T-cell (primary cell): ENCODE measurements around the gene SH3BGR. TPM values are rescaled to one million over a fixed set of nuclear protein-coding genes. Genes with fewer than 3 reads are reported as not detected.

Experiments used
- ATAC-seq, 4 experiments: fragments of 200-7000 bp in 3 of 4; fragments of 150-1000 bp in 1 of 4; cut with Tn5 transposase; replicated peaks in 1 of 4; 1 replicate in 3 of 4; 2 replicates in 1 of 4; pipeline ENCODE4 v1.10.0; 2021; ENCODE audit warnings: moderate library complexity in 3 of 4, mild to moderate bottlenecking in 2 of 4, moderate number of reproducible peaks in 1 of 4
- CTCF ChIA-PET, 2 donors: fragments of 300-600 bp; sonication (Branson Sonifier 250); formaldehyde crosslinking; loops; one replicate each; lab custom pipeline; 2022; ENCODE audit warnings: antibody characterized with exemption in 2 of 2; lab: Charles Lee
- POLR2A ChIA-PET, 2 donors: fragments of 300-600 bp; sonication (Branson Sonifier 250); formaldehyde crosslinking; loops; one replicate each; lab custom pipeline; 2022; ENCODE audit warnings: antibody characterized with exemption in 2 of 2; lab: Charles Lee
- DNase-seq, 35 experiments: peaks; one replicate each; pipeline versions ENCODE4 v3.0.0 to v3.0.0-alpha.2; 2013 to 2023
- H3K27ac ChIP-seq: one replicate; pipeline ENCODE4 v1.5.1; 2013; ENCODE audit warnings: low read length
- H3K27me3 ChIP-seq, 2 experiments: replicated peaks in 1 of 2; 1 replicate in 1 of 2; 2 replicates in 1 of 2; pipeline versions ENCODE4 v1.6.1 to v1.7.0; 2013; ENCODE audit warnings: low read length in 1 of 2, mixed read lengths in 1 of 2; ENCODE audit not compliant: control insufficient read depth in 2 of 2, insufficient read depth in 2 of 2; ENCODE audit errors: extremely low read depth in 1 of 2
- H3K36me3 ChIP-seq, 2 donors: 1 replicate in 1 of 2; 2 replicates in 1 of 2; pipeline versions ENCODE4 v1.6.1 to v1.7.0; 2013; ENCODE audit warnings: low read length in 1 of 2; ENCODE audit not compliant: control insufficient read depth in 2 of 2, insufficient read depth in 1 of 2; ENCODE audit errors: extremely low read depth in 1 of 2
- H3K4me1 ChIP-seq, 2 experiments: 1 replicate in 1 of 2; 2 replicates in 1 of 2; pipeline versions ENCODE4 v1.6.1 to v1.7.0; 2013; ENCODE audit warnings: low read length in 2 of 2, mixed read lengths in 1 of 2; ENCODE audit not compliant: insufficient read depth in 2 of 2, control insufficient read depth in 1 of 2; ENCODE audit errors: extremely low read depth in 1 of 2
- H3K4me3 ChIP-seq, 2 donors: 1 replicate in 1 of 2; 2 replicates in 1 of 2; pipeline versions ENCODE4 v1.5.1 to v1.7.0; 2013; ENCODE audit warnings: mild to moderate bottlenecking in 2 of 2, low read length in 1 of 2, moderate library complexity in 1 of 2; ENCODE audit not compliant: control insufficient read depth in 1 of 2; ENCODE audit errors: extremely low read depth in 1 of 2
- H3K9me3 ChIP-seq: 2 replicates; pipeline ENCODE4 v1.7.0; 2013
- H3K27ac Mint-ChIP-seq, 2 donors: one replicate each; pipeline ENCODE4 v1.8.0; 2020 to 2021; ENCODE audit warnings: mild to moderate bottlenecking in 2 of 2, mixed read lengths in 2 of 2
- H3K27me3 Mint-ChIP-seq, 2 donors: one replicate each; pipeline ENCODE4 v1.8.0; 2021 to 2022; ENCODE audit warnings: mixed read lengths in 2 of 2
- H3K36me3 Mint-ChIP-seq: one replicate; pipeline ENCODE4 v1.8.0; 2021; ENCODE audit warnings: mixed read lengths
- H3K4me1 Mint-ChIP-seq, 3 donors: one replicate each; pipeline ENCODE4 v1.8.0; 2020 to 2022; ENCODE audit warnings: mixed read lengths in 3 of 3, mild to moderate bottlenecking in 1 of 3
- H3K4me3 Mint-ChIP-seq, 3 donors: one replicate each; pipeline ENCODE4 v1.8.0; 2020 to 2022; ENCODE audit warnings: mild to moderate bottlenecking in 3 of 3, mixed read lengths in 3 of 3, moderate library complexity in 3 of 3
- H3K9me3 Mint-ChIP-seq, 3 donors: one replicate each; pipeline ENCODE4 v1.8.0; 2020 to 2022; ENCODE audit warnings: mixed read lengths in 3 of 3
- WGBS: methylation state at CpG from one replicate; pipeline ENCODE4 v1.1.5; 2013; ENCODE audit warnings: missing lambda C conversion rate; ENCODE audit not compliant: insufficient coverage; 5-methylcytosine and 5-hydroxymethylcytosine counted together
- total RNA-seq, 35 experiments: library from RNA in 6 of 35; stranded (reverse) in 6 of 35; fragments of 120-200 nt in 1 of 35; gene quantifications; one replicate each; pipeline versions ENCODE4 v1.2.1 to v1.2.4 and lab custom pipeline; 2013 to 2026

Gene SH3BGR
- total RNA-seq, 5 donors from 2014 or later (not counting 1 experiment from before 2014, with no cell fraction given): 1.3 to 2.0 (median 1.8) TPM

GRCh38 chr21:39467746-39468145 lies 16.0 kb downstream of the SH3BGR start:
- Histone ChIP-seq H3K27me3 (no peaks in the 10 kb centered on the region), H3K4me1 (no peaks in the 10 kb centered on the region), H3K9me3 (no peaks in the 10 kb centered on the region), H3K36me3 (no peaks in the 10 kb centered on the region), H3K4me3 (no peak overlapping the region), H3K27ac (no peak overlapping the region)
- Mint-ChIP-seq H3K36me3 (peaks cover 18% of the 10 kb centered on the region), H3K4me1 (no peaks in the 10 kb centered on the region), H3K27ac (no peak overlapping the region), H3K27me3 (peaks cover 0 to 4% of the 10 kb centered on the region in 2 donors), H3K9me3 (peaks cover 0 to 3% (median 2%) of the 10 kb centered on the region in 3 donors), H3K4me3 (no peak overlapping the region)
- ATAC-seq: no peak
- CTCF ChIA-PET: no interaction called here
- POLR2A ChIA-PET: no interaction called here
- WGBS: 94% methylated on average over 3 of the region's 3 CpGs
- no peak for DNase-seq

GRCh38 chr21:39468559-39468958 lies 16.8 kb downstream of the SH3BGR start:
- CTCF ChIA-PET: no interaction called here
- WGBS: 71% methylated on average over 1 of the region's 1 CpG
- Mint-ChIP-seq H3K4me3 (no peak overlapping the region), H3K27ac (no peak overlapping the region), H3K9me3 (peaks cover 0 to 3% (median 2%) of the 10 kb centered on the region in 3 donors), H3K27me3 (peaks cover 0 to 4% of the 10 kb centered on the region in 2 donors), H3K4me1 (no peaks in the 10 kb centered on the region), H3K36me3 (peaks cover 18% of the 10 kb centered on the region)
- Histone ChIP-seq H3K27ac (no peak overlapping the region), H3K36me3 (no peaks in the 10 kb centered on the region), H3K4me1 (no peaks in the 10 kb centered on the region), H3K4me3 (no peak overlapping the region), H3K9me3 (no peaks in the 10 kb centered on the region), H3K27me3 (no peaks in the 10 kb centered on the region)
- no peak for DNase-seq
- POLR2A ChIA-PET: interaction anchor here in 1 of 2 donors (0.7 kb wide), 1 partner anchor 48 kb away, joined by 6 read pairs; no protein-coding TSS in a partner anchor
- ATAC-seq: no peak

GRCh38 chr21:39471598-39471997 lies 19.8 kb downstream of the SH3BGR start:
- ChIA-PET POLR2A (no interaction called here), CTCF (no interaction called here)
- ATAC-seq (no peak), DNase-seq (no peak)
- H3K36me3 Mint-ChIP-seq: peaks cover 6% of the 10 kb centered on the region
- H3K4me3 ChIP-seq: no peak overlapping the region
- WGBS: no CpG with 5 or more reads among the region's 3 CpGs
- H3K36me3 ChIP-seq: no peaks in the 10 kb centered on the region
- H3K9me3 ChIP-seq: no peaks in the 10 kb centered on the region
- no peak overlapping the region for H3K27ac Mint-ChIP-seq
- H3K27me3 Mint-ChIP-seq: peaks cover 0 to 4% of the 10 kb centered on the region in 2 donors
- H3K4me1 Mint-ChIP-seq: no peaks in the 10 kb centered on the region
- no peaks in the 10 kb centered on the region for H3K4me1 ChIP-seq
- no peak overlapping the region for H3K4me3 Mint-ChIP-seq
- H3K27ac ChIP-seq: no peak overlapping the region
- H3K9me3 Mint-ChIP-seq: no peaks in the 10 kb centered on the region
- H3K27me3 ChIP-seq: no peaks in the 10 kb centered on the region

- 83% methylated on average over 1 of the region's 4 CpGs for WGBS
- Histone ChIP-seq H3K4me3 (no peak overlapping the region), H3K27me3 (no peaks in the 10 kb centered on the region), H3K36me3 (no peaks in the 10 kb centered on the region), H3K9me3 (no peaks in the 10 kb centered on the region), H3K27ac (no peak overlapping the region), H3K4me1 (no peaks in the 10 kb centered on the region)
- H3K27me3 Mint-ChIP-seq: peaks cover 0 to 4% of the 10 kb centered on the region in 2 donors
- H3K4me3 Mint-ChIP-seq: no peak overlapping the region
- H3K36me3 Mint-ChIP-seq: peaks cover 6% of the 10 kb centered on the region
- ATAC-seq: no peak
- POLR2A ChIA-PET: no interaction called here
- no peaks in the 10 kb centered on the region for H3K4me1 Mint-ChIP-seq
- CTCF ChIA-PET: no interaction called here
- no peaks in the 10 kb centered on the region for H3K9me3 Mint-ChIP-seq
- no peak for DNase-seq
- no peak overlapping the region for H3K27ac Mint-ChIP-seq
Observed at GRCh38 chr21:39472786-39473185, 21.0 kb downstream of the SH3BGR start.

- Histone ChIP-seq H3K36me3 (no peaks in the 10 kb centered on the region), H3K27ac (no peak overlapping the region), H3K27me3 (no peaks in the 10 kb centered on the region), H3K4me1 (no peaks in the 10 kb centered on the region), H3K4me3 (no peak overlapping the region), H3K9me3 (no peaks in the 10 kb centered on the region)
- H3K36me3 Mint-ChIP-seq: peaks cover 6% of the 10 kb centered on the region
- H3K27me3 Mint-ChIP-seq: peaks cover 0 to 4% of the 10 kb centered on the region in 2 donors
- no peak overlapping the region for H3K4me3 Mint-ChIP-seq
- ATAC-seq (no peak), DNase-seq (no peak)
- H3K9me3 Mint-ChIP-seq: no peaks in the 10 kb centered on the region
- no peaks in the 10 kb centered on the region for H3K4me1 Mint-ChIP-seq
- no peak overlapping the region for H3K27ac Mint-ChIP-seq
- WGBS: 80% methylated on average over 2 of the region's 2 CpGs
- ChIA-PET CTCF (interaction anchor here in 1 of 2 donors (0.5 kb wide), 1 partner anchor 25 kb away, joined by 3 read pairs; no protein-coding TSS in a partner anchor), POLR2A (no interaction called here)
Observed at GRCh38 chr21:39474611-39475010, 22.8 kb downstream of the SH3BGR start.

GRCh38 chr21:39479164-39479813 lies 27.5 kb downstream of the SH3BGR start:
- no peaks in the 10 kb centered on the region for H3K4me1 Mint-ChIP-seq
- DNase-seq (no peak), ATAC-seq (no peak)
- ChIA-PET POLR2A (no interaction called here), CTCF (no interaction called here)
- H3K9me3 Mint-ChIP-seq: no peaks in the 10 kb centered on the region
- H3K27ac Mint-ChIP-seq: no peak overlapping the region
- no peak overlapping the region for H3K4me3 ChIP-seq
- no peak overlapping the region for H3K27ac ChIP-seq
- H3K4me1 ChIP-seq: no peaks in the 10 kb centered on the region
- H3K27me3 ChIP-seq: no peaks in the 10 kb centered on the region
- WGBS: 59% methylated on average over 2 of the region's 4 CpGs
- peaks cover 0 to 2% of the 10 kb centered on the region in 2 donors for H3K27me3 Mint-ChIP-seq
- no peaks in the 10 kb centered on the region for H3K9me3 ChIP-seq
- H3K36me3 ChIP-seq: no peaks in the 10 kb centered on the region
- H3K4me3 Mint-ChIP-seq: no peak overlapping the region
- peaks cover 6% of the 10 kb centered on the region for H3K36me3 Mint-ChIP-seq
